ENCODE data around the gene KLHL13.

GRCh38 chrX:118143578-118143977 lies 27.0 kb upstream of the KLHL13 start:
- no peak for TF ChIP-seq POLR2A (IDR thresholded peaks at IDR 0.05)
- TF ChIP-seq, protein P1, sequence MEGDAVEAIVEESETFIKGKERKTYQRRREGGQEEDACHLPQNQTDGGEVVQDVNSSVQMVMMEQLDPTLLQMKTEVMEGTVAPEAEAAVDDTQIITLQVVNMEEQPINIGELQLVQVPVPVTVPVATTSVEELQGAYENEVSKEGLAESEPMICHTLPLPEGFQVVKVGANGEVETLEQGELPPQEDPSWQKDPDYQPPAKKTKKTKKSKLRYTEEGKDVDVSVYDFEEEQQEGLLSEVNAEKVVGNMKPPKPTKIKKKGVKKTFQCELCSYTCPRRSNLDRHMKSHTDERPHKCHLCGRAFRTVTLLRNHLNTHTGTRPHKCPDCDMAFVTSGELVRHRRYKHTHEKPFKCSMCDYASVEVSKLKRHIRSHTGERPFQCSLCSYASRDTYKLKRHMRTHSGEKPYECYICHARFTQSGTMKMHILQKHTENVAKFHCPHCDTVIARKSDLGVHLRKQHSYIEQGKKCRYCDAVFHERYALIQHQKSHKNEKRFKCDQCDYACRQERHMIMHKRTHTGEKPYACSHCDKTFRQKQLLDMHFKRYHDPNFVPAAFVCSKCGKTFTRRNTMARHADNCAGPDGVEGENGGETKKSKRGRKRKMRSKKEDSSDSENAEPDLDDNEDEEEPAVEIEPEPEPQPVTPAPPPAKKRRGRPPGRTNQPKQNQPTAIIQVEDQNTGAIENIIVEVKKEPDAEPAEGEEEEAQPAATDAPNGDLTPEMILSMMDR (IDR thresholded peaks at IDR 0.05): no peak
